Cardiac fibroblast (primary cell): Measurements from ENCODE around the gene BAZ1B.

Experiments used
- DNase-seq, 2 donors: peaks; one replicate each; pipeline versions ENCODE4 v3.0.0 to v3.0.0-alpha.2; 2010; ENCODE audit warnings: low read depth in 2 of 2
- H3K4me3 ChIP-seq, 2 donors: replicated peaks in 1 of 2; 1 replicate in 1 of 2; 2 replicates in 1 of 2; pipeline ENCODE4 v1.5.1; 2011; ENCODE audit warnings: low read depth in 2 of 2, low read length in 2 of 2, mild to moderate bottlenecking in 2 of 2, moderate library complexity in 1 of 2
- TF ChIP-seq, protein P1 (sequence below): IDR thresholded peaks from one replicate; pipeline ENCODE4 v1.5.1; 2011; ENCODE audit warnings: low read depth, mild to moderate bottlenecking, low read length, inconsistent platforms

Gene BAZ1B

DNA sequence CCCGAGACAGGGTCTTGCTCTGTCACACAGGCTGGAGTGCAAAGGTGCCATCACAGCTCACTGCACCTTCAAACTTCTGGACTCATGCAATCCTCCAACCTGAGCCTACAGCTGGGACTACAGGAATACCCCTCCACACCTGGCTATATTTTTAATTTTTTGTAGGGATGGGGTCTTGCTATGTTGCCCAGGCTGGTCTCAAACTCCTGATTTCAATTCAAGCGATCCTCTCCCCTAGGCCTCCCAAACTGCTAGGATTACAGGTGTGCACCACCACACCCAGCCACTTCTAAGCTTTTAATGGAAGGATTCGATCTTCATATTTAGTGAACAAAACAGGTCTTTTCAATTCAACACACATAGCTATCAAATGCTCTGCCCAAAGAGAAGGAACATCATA is 58.8 kb downstream of the BAZ1B start:
- H3K4me3 ChIP-seq, result no peak overlapping the region
- TF ChIP-seq, protein P1, sequence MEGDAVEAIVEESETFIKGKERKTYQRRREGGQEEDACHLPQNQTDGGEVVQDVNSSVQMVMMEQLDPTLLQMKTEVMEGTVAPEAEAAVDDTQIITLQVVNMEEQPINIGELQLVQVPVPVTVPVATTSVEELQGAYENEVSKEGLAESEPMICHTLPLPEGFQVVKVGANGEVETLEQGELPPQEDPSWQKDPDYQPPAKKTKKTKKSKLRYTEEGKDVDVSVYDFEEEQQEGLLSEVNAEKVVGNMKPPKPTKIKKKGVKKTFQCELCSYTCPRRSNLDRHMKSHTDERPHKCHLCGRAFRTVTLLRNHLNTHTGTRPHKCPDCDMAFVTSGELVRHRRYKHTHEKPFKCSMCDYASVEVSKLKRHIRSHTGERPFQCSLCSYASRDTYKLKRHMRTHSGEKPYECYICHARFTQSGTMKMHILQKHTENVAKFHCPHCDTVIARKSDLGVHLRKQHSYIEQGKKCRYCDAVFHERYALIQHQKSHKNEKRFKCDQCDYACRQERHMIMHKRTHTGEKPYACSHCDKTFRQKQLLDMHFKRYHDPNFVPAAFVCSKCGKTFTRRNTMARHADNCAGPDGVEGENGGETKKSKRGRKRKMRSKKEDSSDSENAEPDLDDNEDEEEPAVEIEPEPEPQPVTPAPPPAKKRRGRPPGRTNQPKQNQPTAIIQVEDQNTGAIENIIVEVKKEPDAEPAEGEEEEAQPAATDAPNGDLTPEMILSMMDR, result no peak
- DNase-seq, result no peak

DNA sequence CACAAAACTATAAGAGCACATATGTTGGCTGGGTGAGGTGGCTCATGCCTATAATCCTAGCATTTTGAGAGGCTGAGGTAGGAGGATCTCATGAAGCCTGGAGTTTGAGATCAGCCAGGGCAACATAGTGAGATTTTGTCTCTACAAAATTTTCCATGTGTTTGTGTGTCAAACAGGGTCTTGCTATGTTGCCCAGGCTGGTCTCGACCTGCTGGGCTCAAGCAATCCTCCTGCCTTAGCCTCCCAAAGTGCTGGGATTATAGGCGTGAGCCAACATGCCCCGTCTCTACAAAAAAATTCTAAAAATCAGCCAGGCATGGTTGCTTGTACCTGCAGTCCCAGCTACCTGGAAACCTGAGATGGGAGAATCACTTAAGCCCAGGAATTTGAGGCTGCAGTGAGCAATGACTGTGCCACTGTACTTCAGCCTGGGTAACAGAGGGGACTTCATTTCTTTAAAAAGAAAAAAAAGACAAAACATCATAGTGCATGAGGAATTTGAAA is 60.3 kb downstream of the BAZ1B start:
- TF ChIP-seq, protein P1, result no peak
- no peak for DNase-seq
- no peak overlapping the region for H3K4me3 ChIP-seq

DNA sequence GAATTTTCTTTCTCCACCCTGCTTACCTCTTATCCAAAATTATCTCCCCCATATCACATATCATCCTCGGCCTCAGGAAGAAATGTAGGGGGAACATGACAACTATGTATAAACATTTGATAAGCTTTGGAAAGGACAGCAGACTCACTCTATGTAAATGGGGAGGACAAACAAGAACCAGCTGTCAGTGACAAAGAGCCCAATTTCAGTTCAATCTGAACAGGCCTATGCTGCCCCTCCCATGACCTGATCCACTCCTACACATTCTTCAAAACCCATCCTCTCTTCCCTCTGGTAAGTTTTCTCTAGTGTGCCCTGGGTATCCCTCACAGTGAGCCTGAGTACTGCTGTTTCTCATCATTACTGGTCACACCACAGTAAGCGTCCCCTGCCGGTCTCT is 67.7 kb downstream of the BAZ1B start:
- TF ChIP-seq, protein P1, result no peak
- DNase-seq, result peak in 1 of 2 donors; percentile 11
- no peak overlapping the region for H3K4me3 ChIP-seq

DNA sequence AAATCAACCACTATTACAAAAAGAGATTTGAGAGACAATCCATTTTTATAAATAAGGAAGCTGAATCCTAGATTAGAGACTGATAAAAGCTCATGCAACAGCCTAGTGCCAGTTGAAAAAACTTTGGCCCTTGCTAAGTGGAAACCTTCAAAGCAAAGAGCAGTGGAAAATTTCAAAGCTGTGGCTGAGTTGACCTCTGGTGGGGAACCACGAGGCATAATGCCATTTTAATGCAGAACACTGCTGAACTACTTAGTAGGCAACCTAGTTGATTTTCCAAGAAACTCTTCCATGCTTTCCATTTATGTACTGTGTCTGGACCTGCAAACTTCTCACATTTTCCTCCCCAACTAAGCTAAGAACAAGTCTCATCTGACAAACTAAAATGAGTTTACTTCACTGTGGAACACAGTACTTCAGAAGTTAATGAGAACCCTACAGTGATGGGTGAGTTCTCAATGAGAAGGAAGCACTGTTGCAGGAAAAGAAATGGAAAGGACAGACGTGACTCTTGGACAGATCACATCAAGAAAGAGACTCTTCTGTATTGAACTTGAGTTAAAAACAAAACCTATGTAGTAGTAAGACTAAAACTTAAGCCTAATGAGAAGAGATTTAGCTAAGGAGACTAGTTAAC is 69.0 kb downstream of the BAZ1B start:
- TF ChIP-seq, protein P1, result no peak
- peak in 1 of 2 donors; percentile 9 for DNase-seq
- H3K4me3 ChIP-seq, result no peak overlapping the region

DNA sequence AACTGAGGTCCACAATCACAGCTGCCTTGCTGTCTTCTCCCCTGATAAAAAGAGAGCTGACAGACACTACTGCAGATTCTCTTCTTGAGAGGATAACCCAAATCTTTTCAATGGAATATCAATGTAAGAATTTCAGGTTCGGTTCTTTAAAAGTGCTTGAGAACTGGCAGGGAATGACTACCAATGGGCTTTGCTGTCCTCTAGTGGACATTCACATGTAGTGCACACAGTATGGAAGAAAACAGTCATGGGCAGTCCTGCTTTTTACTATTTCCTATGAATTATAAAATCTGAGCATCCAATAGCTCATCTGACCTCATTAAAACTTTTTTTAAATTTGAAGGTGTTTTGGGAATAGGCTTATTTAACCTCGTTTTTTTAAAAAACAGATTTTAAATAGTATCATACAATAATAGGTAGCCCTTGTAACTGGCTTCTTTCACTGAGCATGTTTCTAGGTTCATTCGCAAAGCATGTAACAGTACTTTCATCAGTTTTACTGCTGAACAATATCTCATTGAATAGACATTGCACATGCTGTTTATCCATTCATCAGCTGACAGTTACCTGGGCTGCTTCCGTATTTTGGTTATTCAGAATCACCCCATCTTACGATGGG is 70.2 kb downstream of the BAZ1B start:
- DNase-seq, result peak; percentile 78 to 79
- H3K4me3 ChIP-seq, result no peak overlapping the region
- TF ChIP-seq, protein P1, result peak; percentile 98

DNA sequence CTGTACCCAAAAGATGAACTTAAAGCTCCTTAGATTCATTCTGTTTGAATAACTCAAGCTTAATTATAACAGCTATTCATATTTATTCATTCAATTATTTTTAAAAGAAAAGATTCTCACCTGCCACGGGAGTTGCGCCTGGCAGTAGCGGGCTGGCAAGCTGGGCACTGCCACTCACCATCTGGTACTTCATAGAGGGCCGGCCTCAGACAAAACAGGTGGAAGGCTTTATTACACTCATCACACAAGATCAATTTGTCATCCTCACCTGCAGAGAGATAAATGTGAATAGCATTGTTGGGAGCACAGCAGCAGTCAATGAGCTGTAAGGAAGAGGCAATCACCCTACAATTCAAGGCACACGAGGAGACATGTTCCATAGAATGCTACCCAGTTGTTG is 72.7 kb downstream of the BAZ1B start:
- no peak overlapping the region for H3K4me3 ChIP-seq
- TF ChIP-seq, protein P1, result no peak
- no peak for DNase-seq

DNA sequence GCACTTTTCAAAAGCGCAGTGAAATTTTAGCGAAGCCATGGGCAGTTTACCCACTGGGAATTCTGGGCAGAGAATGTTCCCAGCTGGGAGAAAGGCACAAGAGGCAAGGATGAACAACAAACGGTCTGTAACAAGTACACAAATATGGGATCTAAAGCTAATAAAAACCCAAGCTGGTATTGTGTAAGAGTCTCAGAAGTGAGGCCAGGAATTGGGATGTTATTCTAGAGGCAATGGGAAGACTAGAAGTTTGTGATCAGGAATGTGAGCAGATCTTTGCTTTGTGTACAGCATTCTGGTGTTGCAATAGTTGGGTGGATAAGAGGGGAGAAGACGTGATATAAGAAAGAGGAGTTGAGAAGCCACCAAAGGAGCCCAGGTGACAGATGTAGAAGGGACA is 73.5 kb downstream of the BAZ1B start:
- no peak overlapping the region for H3K4me3 ChIP-seq
- peak in 1 of 2 donors; percentile 26 for DNase-seq
- TF ChIP-seq, protein P1, result no peak
